GM19324 (cell line): ENCODE data around the gene ADPRM.
"Not testable (repeated sequence)": the region's sequence is repeated elsewhere in the genome, so short reads cannot be mapped to it uniquely, and the experiment has no call there.

Experiments used
- ATAC-seq: cut with Tn5 transposase; IDR thresholded peaks from one replicate; pipeline ENCODE4 v1.9.1; 2021; ENCODE audit warnings: mild to moderate bottlenecking, moderate library complexity; ENCODE audit not compliant: unreplicated experiment, low FRiP score

ADPRM gene

GRCh38 chr17:10698096-10698818, 863 bp downstream of the ADPRM start:
- no peak for ATAC-seq

- ATAC-seq = no peak
These were observed 2.5 kb downstream of the ADPRM start for GRCh38 chr17:10699856-10700255.

DNA sequence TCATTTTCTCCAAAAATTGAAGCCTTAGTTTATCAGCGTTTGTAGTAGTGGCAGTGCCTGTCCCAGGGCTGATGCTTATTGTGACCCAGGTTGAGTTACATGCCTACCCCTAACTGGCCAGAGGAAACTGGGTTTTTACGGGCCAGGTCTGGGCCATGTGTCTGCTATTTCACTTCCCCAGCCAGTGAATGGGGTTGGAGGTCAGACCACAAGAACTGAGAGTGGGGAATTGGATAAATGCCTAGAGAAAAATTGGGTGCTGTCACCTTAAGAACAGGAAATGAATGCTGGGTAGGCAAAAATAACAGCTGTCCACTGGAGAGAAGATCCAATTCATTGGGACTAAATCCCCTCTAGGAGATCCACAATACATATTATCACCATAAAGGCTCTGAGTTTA, 5.2 kb downstream of the ADPRM start:
- no peak for ATAC-seq

DNA sequence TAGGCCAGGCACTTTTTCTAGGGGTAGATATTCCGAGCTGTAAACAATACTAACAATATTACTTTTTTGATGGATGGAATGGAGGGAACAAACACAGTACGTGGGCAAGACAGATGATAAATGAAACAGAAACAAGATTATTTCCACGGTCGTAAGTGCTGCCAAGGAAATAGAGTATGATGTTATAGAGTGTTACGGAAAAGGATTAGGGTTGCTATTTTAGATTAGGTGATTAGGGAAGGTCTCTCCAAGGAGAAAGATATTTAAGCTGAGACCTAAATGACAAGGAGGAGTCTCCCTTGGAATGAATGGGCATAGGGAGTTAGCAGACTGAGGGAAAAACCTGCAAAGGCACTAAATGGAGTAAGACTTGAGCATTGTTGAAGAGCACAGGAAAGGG, 8.3 kb downstream of the ADPRM start:
- ATAC-seq = no peak

GRCh38 chr17:10713318-10713717, 15.9 kb downstream of the ADPRM start:
- no peak for ATAC-seq

DNA sequence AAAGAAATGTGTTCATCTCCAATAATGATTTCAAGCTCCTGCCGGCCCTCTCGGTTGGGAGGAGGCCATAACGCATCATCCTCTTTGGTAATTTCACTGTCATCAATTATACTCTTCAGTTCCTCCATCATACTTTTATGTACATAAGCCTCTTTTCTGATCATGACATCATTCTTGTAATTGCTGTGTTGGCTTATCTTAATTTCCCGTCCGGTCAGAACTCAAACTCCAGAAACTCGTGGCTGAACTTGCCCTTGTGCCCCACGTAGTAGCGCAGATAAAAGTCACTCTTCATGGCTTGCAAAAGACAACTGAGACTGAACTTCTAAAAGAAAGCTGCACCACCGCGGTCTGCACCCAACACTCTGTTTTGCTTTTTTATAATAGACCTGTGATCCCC, 18.8 kb downstream of the ADPRM start:
- no peak for ATAC-seq

- ATAC-seq = no peak
These were observed 21.2 kb downstream of the ADPRM start for GRCh38 chr17:10718547-10718946.

GRCh38 chr17:10724546-10725195, 27.3 kb downstream of the ADPRM start:
- ATAC-seq = no peak

DNA sequence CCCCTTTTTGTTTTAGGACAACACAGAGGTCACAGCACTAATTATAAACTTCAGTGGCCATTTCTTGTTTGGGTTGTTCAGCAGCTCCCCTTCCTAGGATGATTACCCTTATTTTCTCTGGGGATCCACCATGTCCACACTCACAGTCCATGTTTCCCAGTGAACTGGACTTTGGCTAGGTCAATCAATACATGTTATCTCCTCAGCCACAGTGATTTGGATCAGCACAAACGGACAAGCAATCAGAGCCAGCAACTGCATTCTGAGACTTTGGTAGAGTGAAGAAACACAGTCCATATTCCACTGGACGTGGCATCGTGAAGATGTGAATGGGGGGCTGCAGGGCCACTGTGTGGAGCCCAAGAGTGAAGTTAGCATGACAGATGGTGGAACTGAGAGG, 27.9 kb downstream of the ADPRM start:
- no peak for ATAC-seq

DNA sequence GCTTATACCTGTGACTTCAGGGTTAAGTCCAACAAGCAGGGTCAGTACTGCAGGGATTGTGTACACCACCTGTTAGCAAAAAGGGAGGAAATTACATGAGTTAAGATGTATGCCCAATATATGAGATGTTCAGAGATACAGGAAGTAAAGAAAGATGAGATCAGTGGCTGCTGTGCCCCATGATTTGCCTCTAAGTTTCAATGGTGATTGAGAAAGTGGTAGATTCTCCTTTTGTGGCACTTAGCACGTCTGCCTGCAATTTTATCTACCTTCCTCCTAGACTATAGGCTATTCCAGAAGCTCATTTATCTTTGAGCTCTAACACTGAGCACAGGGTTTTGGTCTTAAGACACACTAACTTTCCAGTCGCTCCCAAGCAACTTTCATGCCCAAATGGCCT, 28.8 kb downstream of the ADPRM start:
- ATAC-seq = no peak

DNA sequence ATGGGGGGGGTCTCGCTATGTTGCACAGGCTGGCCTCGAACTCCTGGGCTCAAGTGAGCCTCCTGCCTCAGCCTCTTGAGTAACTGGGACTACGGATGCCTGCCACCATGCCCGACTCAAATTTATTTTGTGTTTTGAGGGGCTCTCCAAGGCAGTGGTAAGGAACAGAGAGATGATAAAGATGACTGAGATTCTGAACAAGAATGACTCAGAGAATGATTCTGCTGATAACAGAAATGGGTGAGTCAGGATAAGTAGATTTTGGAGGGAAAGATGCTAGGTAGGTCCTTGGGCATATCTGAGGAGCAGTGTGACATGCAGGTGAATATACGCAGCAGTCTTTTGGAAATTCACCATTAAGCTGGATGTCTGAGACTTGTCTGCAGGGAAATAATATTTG, 29.8 kb downstream of the ADPRM start:
- ATAC-seq = no peak

DNA sequence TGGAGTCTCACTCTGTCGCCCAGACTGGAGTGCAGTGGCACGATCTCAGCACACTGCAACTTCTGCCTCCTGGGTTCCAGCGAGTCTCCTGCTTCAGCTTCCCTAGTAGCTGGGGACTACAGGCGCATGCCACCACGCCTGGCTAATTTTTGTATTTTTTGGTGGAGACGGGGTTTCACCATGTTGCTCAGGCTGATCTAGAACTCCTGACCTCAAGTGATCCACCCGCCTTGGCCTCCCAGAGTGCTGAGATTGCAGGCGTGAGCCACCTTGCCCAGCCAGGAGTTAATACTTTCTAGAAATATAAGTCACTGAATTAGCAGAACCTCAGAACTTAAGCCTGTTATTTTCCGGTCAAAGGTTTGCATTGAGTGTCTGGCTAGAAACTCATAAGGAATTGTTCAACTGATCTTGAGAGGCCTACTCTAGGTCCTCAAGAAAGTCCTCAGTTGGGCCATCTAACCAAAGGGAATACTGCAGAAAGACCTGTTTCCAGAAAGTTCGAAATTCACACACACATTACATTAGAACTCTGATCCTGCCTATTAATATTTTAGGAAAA, 31.0 kb downstream of the ADPRM start:
- ATAC-seq = no peak

GRCh38 chr17:10729334-10730193, 32.2 kb downstream of the ADPRM start, which contains the start of gene TMEM220:
Gene TMEM220, minus strand, starts transcription at chr17:10730023. Its CDS starts 172 bp downstream, at chr17:10729851.
- ATAC-seq = peak; percentile 58

DNA sequence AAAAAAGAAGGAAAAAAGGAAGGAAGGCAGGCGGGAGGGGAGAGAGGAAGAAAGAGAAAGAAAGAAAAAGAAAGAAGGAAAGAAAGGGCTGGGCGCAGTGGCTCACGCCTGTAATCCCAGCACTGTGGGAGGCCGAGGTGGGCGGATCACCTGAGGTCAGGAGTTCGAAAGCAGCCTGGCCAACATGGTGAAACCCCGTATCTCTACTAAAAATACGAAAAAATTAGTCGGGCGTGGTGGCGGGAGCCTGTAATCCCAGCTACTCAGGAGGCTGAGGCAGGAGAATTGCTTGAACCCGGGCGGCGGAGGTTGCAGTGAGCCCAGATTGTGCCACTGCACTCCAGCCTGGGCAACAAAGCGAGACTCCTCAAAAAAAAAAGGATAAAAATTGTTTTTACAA, 32.9 kb downstream of the ADPRM start:
- ATAC-seq = not testable (repeated sequence)

- ATAC-seq = no peak
These were observed 34.0 kb downstream of the ADPRM start for GRCh38 chr17:10731408-10731879.

DNA sequence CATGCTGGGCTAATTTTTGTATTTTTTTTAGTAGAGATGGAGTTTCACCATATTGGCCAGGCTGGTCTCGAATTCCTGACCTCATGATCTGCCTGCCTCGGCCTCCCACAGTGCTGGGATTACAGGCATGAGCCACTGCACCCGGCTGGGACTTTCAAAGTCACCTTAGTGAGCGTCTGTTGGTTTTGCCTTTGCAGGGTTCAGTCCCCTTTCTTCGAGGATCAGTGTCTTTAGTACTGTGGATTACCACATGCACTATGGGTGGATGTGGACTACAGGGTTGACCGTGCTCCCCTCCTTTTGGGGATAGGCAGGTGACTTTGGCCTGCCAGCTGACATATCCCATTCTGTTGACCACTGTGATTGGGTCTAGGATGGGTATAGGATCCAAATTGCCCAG, 34.7 kb downstream of the ADPRM start:
- ATAC-seq = not testable (repeated sequence)

GRCh38 chr17:10733666-10734065, 36.3 kb downstream of the ADPRM start:
- no peak for ATAC-seq

DNA sequence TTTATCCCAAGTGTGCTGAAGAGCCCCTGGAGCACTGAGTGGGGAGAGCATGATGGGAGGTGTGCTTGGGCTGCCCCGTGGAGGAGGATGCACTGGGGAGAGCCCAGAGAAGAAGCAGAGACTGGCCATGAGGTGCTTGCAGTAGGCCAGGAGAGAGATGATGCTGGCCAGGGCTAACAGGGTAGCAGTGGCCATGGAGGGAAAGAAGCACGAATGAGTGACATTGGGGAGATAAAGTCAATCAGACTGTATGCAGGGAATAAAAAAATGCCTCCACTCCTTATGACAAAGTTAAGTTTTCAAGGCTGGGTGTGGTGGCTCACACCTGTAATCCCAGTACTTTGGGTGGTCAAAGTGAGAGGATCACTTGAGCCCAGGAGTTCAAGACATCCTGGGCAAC, 37.9 kb downstream of the ADPRM start:
- ATAC-seq = no peak

GRCh38 chr17:10735821-10736220, 38.4 kb downstream of the ADPRM start:
- no peak for ATAC-seq

DNA sequence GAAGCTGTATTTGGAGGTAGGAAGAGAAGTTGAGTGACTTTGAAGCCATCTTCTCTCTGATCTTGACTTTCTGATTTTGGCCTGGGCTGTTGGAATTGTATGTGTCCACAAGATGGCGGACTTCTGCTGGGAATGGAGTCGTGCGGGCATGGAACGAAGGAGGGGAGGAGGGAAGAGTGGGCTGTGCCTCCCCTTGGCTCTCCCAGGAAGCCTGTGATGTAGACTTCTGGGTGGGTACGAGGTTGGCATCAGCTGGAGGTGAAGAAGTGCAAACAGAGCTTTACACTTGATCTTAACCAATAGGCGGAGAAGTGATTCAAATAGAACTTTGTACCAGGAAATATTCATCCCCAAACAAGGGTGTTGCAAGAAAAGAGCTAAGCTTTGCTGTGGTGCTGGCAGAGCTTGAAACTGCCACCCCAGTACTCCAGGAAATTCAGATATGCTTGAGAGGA, 39.8 kb downstream of the ADPRM start:
- no peak for ATAC-seq

DNA sequence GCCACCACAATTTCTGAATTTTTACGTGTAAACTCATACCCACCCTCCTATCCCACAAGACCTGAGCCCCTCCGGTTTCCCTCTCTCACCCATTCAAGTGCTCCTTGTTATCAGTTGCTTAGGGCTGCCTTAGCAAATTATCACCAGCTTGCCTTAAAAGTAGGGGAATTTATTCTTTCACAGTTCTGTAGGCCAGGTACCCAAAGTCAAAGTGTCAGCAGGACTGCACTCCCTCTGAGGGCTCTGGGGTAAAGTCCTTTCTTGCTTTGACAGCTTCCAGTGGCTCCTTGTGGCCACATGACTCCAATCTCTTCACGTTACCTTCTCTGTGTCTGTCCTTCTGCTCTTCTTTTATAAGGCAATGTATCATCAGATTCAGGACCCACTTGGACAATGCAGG, 40.3 kb downstream of the ADPRM start:
- no peak for ATAC-seq
